Measurements from ENCODE around the gene NUP153. TPM values are rescaled to one million over a fixed set of nuclear protein-coding genes. Genes with fewer than 3 reads are reported as not detected.

Gene NUP153
- total and polyA plus RNA-seq, 2 donors (not counting 1 experiment from before 2014, with no cell fraction given), result 17.9 to 70.5 TPM

- no peaks in the 10 kb centered on the region for H3K27me3 Mint-ChIP-seq
- Histone ChIP-seq H3K27me3 (replicated peaks in 1 of 4; ENCODE audit: control extremely low read depth in 1 of 4, control insufficient read depth in 3 of 4, insufficient read depth in 4 of 4, low read length in 3 of 4) (no peaks in the 10 kb centered on the region), H3K27ac (ENCODE audit: low read length in 2 of 2) (no peak overlapping the region), H3K9me3 (ENCODE audit: control extremely low read depth in 1 of 3, control insufficient read depth in 2 of 3, insufficient read depth in 1 of 3, low read length in 2 of 3) (no peaks in the 10 kb centered on the region), H3K9ac (ENCODE audit: low read length) (no peak overlapping the region), H4K20me1 (ENCODE audit: control insufficient read depth, insufficient read depth, low read length, poor library complexity, severe bottlenecking) (peaks cover 6% of the 10 kb centered on the region), H3K79me2 (ENCODE audit: control insufficient read depth, insufficient read depth, low read length) (peaks cover 18% of the 10 kb centered on the region), H3K4me1 (ENCODE audit: control insufficient read depth in 2 of 2, insufficient read depth in 2 of 2, low read length in 2 of 2) (no peaks in the 10 kb centered on the region), H2AFZ (ENCODE audit: insufficient read depth, low read depth, low read length, poor library complexity, severe bottlenecking) (no peak overlapping the region), H3K4me3 (ENCODE audit: control extremely low read depth in 1 of 5, extremely low read depth in 1 of 5, insufficient read depth in 1 of 5, low read depth in 2 of 5, low read length in 4 of 5) (no peak overlapping the region), H3K36me3 (replicated peaks in 1 of 2; ENCODE audit: control extremely low read depth in 1 of 2, control insufficient read depth in 1 of 2, extremely low read depth in 1 of 2, insufficient read depth in 2 of 2, low read length in 1 of 2) (peaks cover 26 to 64% of the 10 kb centered on the region in 2 experiments), H3K4me2 (replicated peaks; ENCODE audit: low read depth, low read length, poor library complexity, severe bottlenecking) (no peak overlapping the region)
- ChIA-PET POLR2A (no interaction called here), CTCF (interaction anchor here (0.7 kb wide), 1 partner anchor 151 kb away, joined by 3 read pairs; no protein-coding TSS in a partner anchor)
- WGBS (ENCODE audit: insufficient coverage), result 92% methylated on average over 2 of the region's 3 CpGs
- no peak overlapping the region for H3K4me3 Mint-ChIP-seq
- H3K9me3 Mint-ChIP-seq (ENCODE audit: insufficient read depth), result no peaks in the 10 kb centered on the region
- no peak for TF ChIP-seq EZH2 (IDR thresholded peaks at IDR 0.05; ENCODE audit: borderline replicate concordance, insufficient read depth, low read depth, low read length, poor library complexity, severe bottlenecking)
- TF ChIP-seq CTCF (IDR thresholded peaks at IDR 0.05), result no peak
- peaks cover 3% of the 10 kb centered on the region for H3K4me1 Mint-ChIP-seq
- ATAC-seq (ENCODE audit: low read depth) (no peak), DNase-seq (no peak)
- intact Hi-C loops (cut with micrococcal nuclease), result no loop called here
- H3K27ac Mint-ChIP-seq, result no peak overlapping the region
Measured at GRCh38 chr6:17648745-17649144, 58.0 kb downstream of the NUP153 start.

- Histone ChIP-seq H3K4me1 (ENCODE audit: control insufficient read depth in 2 of 2, insufficient read depth in 2 of 2, low read length in 2 of 2) (no peaks in the 10 kb centered on the region), H3K27me3 (replicated peaks in 1 of 4; ENCODE audit: control extremely low read depth in 1 of 4, control insufficient read depth in 3 of 4, insufficient read depth in 4 of 4, low read length in 3 of 4) (no peaks in the 10 kb centered on the region), H3K9ac (ENCODE audit: low read length) (no peak overlapping the region), H3K27ac (ENCODE audit: low read length in 2 of 2) (no peak overlapping the region), H3K4me2 (replicated peaks; ENCODE audit: low read depth, low read length, poor library complexity, severe bottlenecking) (no peak overlapping the region), H3K4me3 (ENCODE audit: control extremely low read depth in 1 of 5, extremely low read depth in 1 of 5, insufficient read depth in 1 of 5, low read depth in 2 of 5, low read length in 4 of 5) (no peak overlapping the region), H2AFZ (ENCODE audit: insufficient read depth, low read depth, low read length, poor library complexity, severe bottlenecking) (no peak overlapping the region), H3K36me3 (replicated peaks in 1 of 2; ENCODE audit: control extremely low read depth in 1 of 2, control insufficient read depth in 1 of 2, extremely low read depth in 1 of 2, insufficient read depth in 2 of 2, low read length in 1 of 2) (peaks cover 26 to 78% of the 10 kb centered on the region in 2 experiments), H3K9me3 (ENCODE audit: control extremely low read depth in 1 of 3, control insufficient read depth in 2 of 3, insufficient read depth in 1 of 3, low read length in 2 of 3) (no peaks in the 10 kb centered on the region), H3K79me2 (ENCODE audit: control insufficient read depth, insufficient read depth, low read length) (peaks cover 17% of the 10 kb centered on the region), H4K20me1 (ENCODE audit: control insufficient read depth, insufficient read depth, low read length, poor library complexity, severe bottlenecking) (no peaks in the 10 kb centered on the region)
- no peak for DNase-seq
- intact Hi-C loops (cut with micrococcal nuclease), result no loop called here
- ChIA-PET CTCF (no interaction called here), POLR2A (no interaction called here)
- no peak overlapping the region for H3K27ac Mint-ChIP-seq
- H3K4me3 Mint-ChIP-seq, result no peak overlapping the region
- no peaks in the 10 kb centered on the region for H3K27me3 Mint-ChIP-seq
- no peak for TF ChIP-seq EZH2 (IDR thresholded peaks at IDR 0.05; ENCODE audit: borderline replicate concordance, insufficient read depth, low read depth, low read length, poor library complexity, severe bottlenecking)
- TF ChIP-seq CTCF (IDR thresholded peaks at IDR 0.05), result no peak
- ATAC-seq (ENCODE audit: low read depth), result no peak
- 100% methylated on average over 1 of the region's 3 CpGs for WGBS (ENCODE audit: insufficient coverage)
- no peaks in the 10 kb centered on the region for H3K9me3 Mint-ChIP-seq (ENCODE audit: insufficient read depth)
- H3K4me1 Mint-ChIP-seq, result peaks cover 4% of the 10 kb centered on the region
Measured at GRCh38 chr6:17640477-17640917, 66.2 kb downstream of the NUP153 start.
